SK-N-MC (cell line): ENCODE measurements around the gene CLCN4.

Source experiments
- FOXP2 ChIP-seq: optimal IDR thresholded peaks from 2 replicates; pipeline ENCODE3; 2011; ENCODE audit warnings: mild to moderate bottlenecking, moderate library complexity; ENCODE audit not compliant: insufficient read depth; ENCODE audit errors: extremely low read length, control extremely low read depth
- POLR2AphosphoS5 ChIP-seq: IDR thresholded peaks from 2 replicates; pipeline ENCODE4 v1.6.1; 2012; ENCODE audit warnings: mild to moderate bottlenecking, low read depth, low read length, borderline replicate concordance

GRCh38 chrX:10195425-10195824, 38.6 kb downstream of the CLCN4 start:
- TF ChIP-seq POLR2AphosphoS5, result no peak
- no peak for TF ChIP-seq FOXP2
